Liver (tissue), 3 donors: ENCODE data around the gene ANP32B.

ENCODE experiments used
- CTCF ChIP-seq: fragments of 150-350 bp; IDR thresholded peaks from 2 replicates; pipeline ENCODE4 v1.5.1; 2017; ENCODE audit warnings: improper control_type of control experiment, low read depth, low read length; ENCODE audit not compliant: missing input control
- GABPA ChIP-seq, 2 donors: IDR thresholded peaks in 1 of 2; conservative IDR thresholded peaks in 1 of 2; 2 replicates each; pipeline ENCODE4 v1.6.1; 2016; ENCODE audit warnings: antibody characterized with exemption in 2 of 2, mild to moderate bottlenecking in 1 of 2, moderate library complexity in 1 of 2
- HNF4A ChIP-seq, 2 donors: conservative IDR thresholded peaks; 2 replicates each; pipeline ENCODE4 v1.6.1; 2016; ENCODE audit warnings: antibody characterized with exemption in 2 of 2, mild to moderate bottlenecking in 2 of 2
- JUND ChIP-seq, 2 donors: IDR thresholded peaks; 2 replicates each; pipeline ENCODE4 v1.6.1; 2016; ENCODE audit warnings: antibody characterized with exemption in 2 of 2
- MAX ChIP-seq: IDR thresholded peaks from 2 replicates; pipeline ENCODE4 v1.6.1; 2016; ENCODE audit warnings: antibody characterized with exemption
- RAD21 ChIP-seq, 2 donors: IDR thresholded peaks; 2 replicates each; pipeline ENCODE4 v1.6.1; 2016; ENCODE audit warnings: antibody characterized with exemption in 2 of 2, mild to moderate bottlenecking in 2 of 2
- REST ChIP-seq: IDR thresholded peaks from 2 replicates; pipeline ENCODE4 v1.6.1; 2016; ENCODE audit warnings: antibody characterized with exemption, mild to moderate bottlenecking
- RXRA ChIP-seq, 2 donors: IDR thresholded peaks; 2 replicates each; pipeline ENCODE4 v1.6.1; 2017 to 2018; ENCODE audit warnings: antibody characterized with exemption in 2 of 2, mild to moderate bottlenecking in 1 of 2
- SP1 ChIP-seq: IDR thresholded peaks from 2 replicates; pipeline ENCODE4 v1.6.1; 2018; ENCODE audit warnings: antibody characterized with exemption, mild to moderate bottlenecking
- donor health status: healthy.
- donor health status: healthy.

- TF ChIP-seq CTCF (no peak), RAD21 (IDR thresholded peaks at IDR 0.05) (no peak), REST (no peak), MAX (no peak), JUND (IDR thresholded peaks at IDR 0.05) (no peak), HNF4A (conservative IDR thresholded peaks at IDR 0.05) (no peak), GABPA (IDR thresholded peaks at IDR 0.05 in 1 of 2, conservative IDR thresholded peaks at IDR 0.05 in 1 of 2) (no peak), SP1 (no peak), RXRA (IDR thresholded peaks at IDR 0.05) (no peak)
Measured at GRCh38 chr9:97979788-97980478, 3.2 kb upstream of the ANP32B start.
